ENCODE measurements around the gene REEP2.

GRCh38 chr5:138425079-138425478, 13.8 kb upstream of the REEP2 start:
- no peak for TF ChIP-seq POLR2AphosphoS5 (IDR thresholded peaks at IDR 0.05; ENCODE audit: borderline replicate concordance, low read depth, low read length)
- TF ChIP-seq EZH2 (IDR thresholded peaks at IDR 0.05), result no peak
- TF ChIP-seq FOXP2 (optimal IDR thresholded peaks at IDR 0.05; ENCODE audit: control extremely low read depth, extremely low read length, insufficient read depth), result no peak
